Stimulated activated CD4-positive, alpha-beta T cell treated with anti-CD3 and anti-CD28 coated beads, Interleukin-12 subunit alpha, Interleukin-12 subunit beta, amount 100 ng/mL, for 48 hours (primary cell): ENCODE measurements around the gene CCS.
"Not testable (repeated sequence)": the region's sequence is repeated elsewhere in the genome, so short reads cannot be mapped to it uniquely, and the experiment has no call there.

Experiments used
- DNase-seq, 3 donors: peaks; one replicate each; pipeline ENCODE4 v3.0.0-alpha.2; 2020; ENCODE audit warnings: low read depth in 2 of 3, low spot score in 1 of 3

The CCS gene

DNA sequence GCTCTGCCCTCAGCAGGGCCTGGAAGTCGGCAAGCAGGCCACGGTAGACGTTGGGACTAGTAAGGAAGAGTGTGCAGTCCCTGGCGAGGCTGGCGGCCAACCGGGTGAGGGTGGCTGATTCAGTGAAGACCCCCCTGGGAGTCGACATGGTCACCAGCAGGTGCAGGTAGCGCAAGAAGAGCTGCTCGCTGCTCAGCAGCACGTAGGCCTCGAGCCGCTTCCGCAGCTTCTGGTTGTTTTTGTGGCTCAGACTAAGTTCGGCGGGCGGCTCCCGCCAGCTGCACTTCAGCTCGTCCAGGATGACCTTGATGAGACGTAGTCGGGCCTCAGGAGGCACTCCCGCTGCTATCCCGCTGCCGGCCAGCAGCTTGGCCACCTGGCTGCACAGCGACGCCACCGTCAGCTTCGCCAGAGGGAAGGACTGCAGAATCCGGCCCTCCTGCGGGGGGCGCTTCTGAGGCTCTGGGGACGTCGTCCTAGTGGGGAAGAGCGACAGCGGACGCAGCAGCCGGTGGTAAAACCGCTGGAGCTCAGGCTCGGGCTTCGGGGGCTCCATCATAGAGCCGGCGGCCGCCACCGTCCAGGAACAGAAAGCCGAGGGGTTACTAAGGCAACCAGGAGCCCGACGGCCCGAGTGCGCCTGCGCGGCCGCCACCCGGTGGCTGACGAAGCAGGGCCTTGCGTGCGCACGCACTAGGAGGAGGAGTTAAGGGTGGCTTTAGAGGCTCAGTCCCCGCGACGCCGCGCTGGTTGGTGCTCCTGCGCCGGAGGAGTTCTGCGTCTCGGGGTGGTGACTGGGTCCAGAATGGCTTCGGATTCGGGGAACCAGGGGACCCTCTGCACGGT is at the start of gene CCS, which contains the start of gene CCDC87:
Gene CCS (plus strand): TSS at position 729 of the 846 bp plus-strand sequence. CDS start 77 bp downstream, at position 806.
Gene CCDC87 (minus strand): TSS at position 607 of the 846 bp plus-strand sequence. CDS start 48 bp downstream, at position 559.
- DNase-seq = peak; percentile 96 to 99 (median 97)

GRCh38 chr11:66543263-66544107 is 49.5 kb upstream of the CCS start:
- DNase-seq = peak; percentile 24 to 29 (median 28)

DNA sequence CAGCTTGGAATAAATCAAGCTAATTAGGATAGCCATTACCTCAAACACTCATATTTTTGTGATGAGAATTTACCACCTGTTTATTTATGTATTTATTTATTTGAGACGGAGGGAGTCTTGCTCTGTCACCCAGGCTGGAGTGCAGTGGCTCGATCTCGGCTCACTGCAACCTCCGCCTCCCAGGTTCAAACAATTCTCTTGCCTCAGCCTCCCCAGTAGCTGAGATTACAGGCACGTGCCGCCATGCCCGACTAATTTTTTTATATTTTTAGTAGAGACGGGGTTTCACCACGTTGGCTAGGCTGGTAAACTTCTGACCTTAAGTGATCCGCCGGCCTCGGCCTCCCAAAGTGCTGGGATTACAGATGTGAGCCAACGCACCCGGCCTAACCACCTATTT is 48.0 kb upstream of the CCS start:
- not testable (repeated sequence) for DNase-seq

GRCh38 chr11:66545701-66546367 is 47.2 kb upstream of the CCS start, which contains the start of gene ZDHHC24:
ZDHHC24 (minus strand) TSS chr11:66546048; CDS start chr11:66546003, 45 bp downstream.
- peak; percentile 86 to 92 (median 89) for DNase-seq

DNA sequence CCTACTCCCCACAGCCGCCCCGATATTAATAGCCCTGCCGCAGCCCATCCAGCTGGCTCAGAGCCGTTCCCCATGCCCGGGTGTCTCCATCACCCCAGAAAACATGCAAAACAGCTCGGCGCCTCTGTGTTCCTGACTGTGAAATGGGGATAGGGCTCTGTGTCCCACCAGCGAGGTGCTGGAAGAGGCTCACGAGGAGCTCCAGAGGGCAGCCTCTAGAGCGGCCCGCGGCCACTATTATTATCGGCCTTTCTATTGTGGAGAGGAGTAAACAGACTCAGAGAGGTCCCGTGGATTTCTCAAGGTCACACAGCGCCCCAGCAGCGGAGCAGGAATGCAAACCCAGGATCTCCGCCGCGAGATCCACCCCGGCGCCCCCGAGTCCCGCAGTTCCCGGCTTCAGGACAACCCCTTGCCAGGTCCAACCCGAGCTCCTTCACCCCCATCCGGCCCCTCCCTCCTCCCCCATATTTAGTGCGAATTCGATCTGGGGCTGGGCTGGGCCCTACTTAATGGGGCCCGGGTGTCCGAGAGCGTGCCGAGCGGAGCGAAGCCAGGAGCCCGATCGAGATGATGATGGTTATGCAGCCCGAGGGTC is 46.5 kb upstream of the CCS start, which contains the start of gene ACTN3:
Gene ACTN3 (plus strand): TSS at position 536 of the 598 bp plus-strand sequence. CDS start 35 bp downstream, at position 571.
- DNase-seq = no peak

- DNase-seq = no peak
These were observed 45.9 kb upstream of the CCS start for GRCh38 chr11:66546966-66547661.

- no peak for DNase-seq
These were observed 45.3 kb upstream of the CCS start for GRCh38 chr11:66547662-66548009.

- DNase-seq = no peak
These were observed 44.9 kb upstream of the CCS start for GRCh38 chr11:66548041-66548440.

DNA sequence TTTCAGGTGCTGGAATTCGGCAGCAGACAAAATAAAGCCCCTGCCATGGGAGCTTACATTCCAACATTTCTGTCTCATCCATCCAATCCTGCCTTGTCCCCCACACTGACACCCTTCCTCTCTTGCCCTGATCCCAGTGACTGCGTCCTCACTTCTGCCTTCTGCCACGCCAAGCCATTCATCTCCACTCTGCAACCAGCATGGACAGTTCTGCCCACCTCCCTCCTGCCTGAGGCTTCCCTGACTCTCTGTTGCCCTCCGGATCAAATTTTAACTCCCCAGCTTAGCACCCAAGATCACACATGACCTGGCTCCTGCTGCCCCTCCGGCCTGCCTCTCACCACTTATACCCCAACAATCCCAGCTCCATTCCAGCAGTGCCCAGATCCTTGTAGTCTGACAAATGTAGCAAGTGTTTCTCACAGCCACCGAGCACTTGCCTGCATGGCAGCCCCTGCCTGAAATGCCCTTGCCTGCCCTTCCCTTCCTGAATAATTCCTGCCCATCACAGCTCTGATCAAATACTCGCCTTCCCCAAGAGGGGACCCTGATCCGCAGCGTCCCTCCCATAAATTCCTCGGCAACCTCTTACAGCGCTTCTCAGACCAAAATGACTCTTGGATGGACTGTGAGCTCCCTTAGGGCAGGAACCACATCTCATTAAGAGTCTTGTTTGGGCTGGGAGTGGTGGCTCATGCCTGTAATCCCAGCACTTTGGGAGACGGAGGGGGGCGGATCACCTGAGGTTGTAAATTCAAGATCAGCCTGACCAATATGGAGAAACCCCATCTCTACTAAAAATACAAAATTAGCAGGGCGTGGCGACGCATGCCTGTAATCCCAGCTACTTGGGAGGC is 44.0 kb upstream of the CCS start:
- no peak for DNase-seq

- no peak for DNase-seq
These were observed 43.3 kb upstream of the CCS start for GRCh38 chr11:66549696-66550095.

DNA sequence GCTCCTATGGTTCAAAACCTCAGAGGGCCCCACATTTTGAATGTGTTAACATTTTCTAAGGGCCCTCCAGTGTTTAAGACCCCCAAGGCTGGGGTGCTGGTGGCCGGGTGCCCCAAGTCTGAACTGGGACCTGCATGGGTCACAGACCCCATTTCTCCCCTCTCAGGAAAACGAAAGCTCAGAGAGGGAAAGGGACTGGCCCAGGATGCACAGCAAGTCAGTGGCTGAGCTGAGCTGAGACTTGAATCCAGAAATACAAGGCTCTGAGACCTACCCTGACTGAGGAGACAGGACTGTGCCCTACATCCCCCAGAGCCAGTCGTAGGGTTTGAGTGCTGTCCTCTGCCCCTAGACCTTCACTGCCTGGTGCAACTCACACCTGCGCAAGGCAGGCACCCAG is 42.1 kb upstream of the CCS start:
- no peak for DNase-seq

DNA sequence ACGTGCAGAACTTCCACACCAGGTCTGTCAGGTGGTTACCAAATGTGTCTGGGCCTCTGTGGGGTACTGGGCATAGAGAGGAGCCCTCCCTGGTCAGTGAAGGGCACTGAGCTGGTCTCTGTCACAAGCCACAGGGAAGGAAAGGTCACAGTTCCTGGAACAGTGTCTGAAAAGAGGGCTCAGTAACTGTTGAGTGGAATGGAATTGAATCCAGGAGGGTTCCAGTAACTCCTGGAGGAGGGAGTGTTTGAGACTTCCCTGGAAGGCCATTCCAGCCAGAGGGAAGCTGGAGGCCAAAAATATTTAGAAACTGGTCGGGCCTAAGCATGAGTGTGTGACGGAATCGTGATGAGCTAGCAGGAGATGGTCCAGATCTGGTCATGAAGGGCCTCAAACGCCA is 38.4 kb upstream of the CCS start:
- no peak for DNase-seq

GRCh38 chr11:66555416-66555815 is 37.6 kb upstream of the CCS start:
- DNase-seq = no peak

DNA sequence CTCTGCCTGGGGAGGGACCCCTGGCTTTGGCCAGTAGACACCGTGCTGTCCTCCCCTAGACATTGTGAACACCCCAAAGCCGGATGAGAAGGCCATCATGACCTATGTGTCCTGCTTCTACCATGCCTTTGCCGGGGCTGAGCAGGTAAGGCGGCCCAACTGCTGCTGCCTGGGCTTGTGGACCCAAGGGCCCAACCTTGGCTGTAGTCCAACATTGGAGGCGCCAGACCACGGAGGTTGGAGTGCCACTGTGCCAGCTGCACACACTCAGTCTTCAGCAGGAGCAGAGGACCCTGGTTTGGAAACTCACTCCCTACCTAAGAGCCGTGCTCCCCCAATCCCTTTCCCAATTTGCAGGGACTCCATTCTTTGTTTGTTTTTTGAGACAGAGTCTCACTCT is 36.9 kb upstream of the CCS start:
- DNase-seq = no peak

GRCh38 chr11:66557733-66558326 is 35.2 kb upstream of the CCS start:
- DNase-seq = no peak

- no peak for DNase-seq
These were observed 33.7 kb upstream of the CCS start for GRCh38 chr11:66559142-66559865.

DNA sequence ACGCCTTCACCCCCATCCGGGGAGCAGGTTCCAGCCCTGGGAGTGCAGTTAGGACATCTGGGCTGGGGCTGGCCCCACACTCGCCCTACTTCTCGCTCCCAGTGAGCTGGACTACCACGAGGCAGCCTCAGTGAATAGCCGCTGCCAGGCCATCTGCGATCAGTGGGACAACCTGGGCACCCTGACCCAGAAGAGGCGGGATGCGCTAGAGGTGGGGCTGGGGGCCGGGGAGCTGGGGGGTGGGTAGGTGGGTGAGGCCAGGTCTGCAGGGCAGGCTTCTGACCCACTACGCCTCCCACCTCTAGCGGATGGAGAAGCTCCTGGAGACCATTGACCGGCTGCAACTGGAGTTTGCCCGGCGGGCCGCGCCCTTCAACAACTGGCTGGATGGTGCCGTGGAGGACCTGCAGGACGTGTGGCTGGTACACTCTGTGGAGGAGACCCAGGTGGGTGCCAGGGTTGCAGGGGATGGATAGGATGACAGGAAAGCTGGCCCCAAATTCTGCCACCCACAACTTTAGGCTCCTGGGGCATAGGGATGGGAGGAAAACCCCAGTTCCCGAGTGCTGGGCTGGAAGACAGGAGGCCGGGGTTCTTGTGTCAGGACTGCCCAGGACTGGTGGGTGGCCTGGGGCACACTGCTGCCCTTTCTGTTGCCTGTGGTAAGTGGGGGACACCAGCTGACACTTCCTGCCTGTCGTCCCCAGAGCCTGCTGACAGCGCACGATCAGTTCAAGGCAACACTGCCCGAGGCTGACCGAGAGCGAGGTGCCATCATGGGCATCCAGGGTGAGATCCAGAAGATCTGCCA is 32.9 kb upstream of the CCS start:
- DNase-seq = no peak
